GM21447 (cell line): ENCODE data around the gene CXorf49.
"Not testable (repeated sequence)": the region's sequence is repeated elsewhere in the genome, so short reads cannot be mapped to it uniquely, and the experiment has no call there.

Experiments
- ATAC-seq: cut with Tn5 transposase; IDR thresholded peaks from one replicate; pipeline ENCODE4 v1.9.1; 2021; ENCODE audit not compliant: unreplicated experiment

Gene CXorf49

DNA sequence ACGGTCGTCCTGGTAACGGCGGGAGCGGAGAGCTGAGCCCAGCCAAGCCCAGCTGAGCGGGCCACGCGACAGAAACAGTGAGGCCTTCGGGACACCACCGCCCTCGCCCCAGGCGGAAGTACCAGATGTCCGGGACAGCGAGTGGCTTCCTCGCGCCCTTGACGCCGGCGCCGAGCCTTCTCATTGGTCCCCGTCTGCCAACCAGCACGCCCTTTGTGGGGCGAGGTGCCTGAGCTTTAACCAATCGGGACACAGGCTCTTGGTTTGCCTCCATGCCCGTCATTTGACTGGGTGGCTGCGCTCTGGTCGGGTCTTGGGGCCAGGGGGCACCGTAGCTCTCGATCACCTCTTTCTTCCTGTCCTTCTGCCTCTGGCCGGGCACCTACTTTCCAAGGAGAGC, at the start of gene CXorf49:
Gene CXorf49 (minus strand): TSS at position 101 of the 400 bp plus-strand sequence. CDS start 134 bp downstream, outside the sequence.
- not testable (repeated sequence) for ATAC-seq

GRCh38 chrX:71767134-71767533, 49.0 kb upstream of the CXorf49 start:
- not testable (repeated sequence) for ATAC-seq

GRCh38 chrX:71765613-71766012, 47.5 kb upstream of the CXorf49 start:
- ATAC-seq = not testable (repeated sequence)

- ATAC-seq = not testable (repeated sequence)
Measured at GRCh38 chrX:71764832-71765231, 46.7 kb upstream of the CXorf49 start.

DNA sequence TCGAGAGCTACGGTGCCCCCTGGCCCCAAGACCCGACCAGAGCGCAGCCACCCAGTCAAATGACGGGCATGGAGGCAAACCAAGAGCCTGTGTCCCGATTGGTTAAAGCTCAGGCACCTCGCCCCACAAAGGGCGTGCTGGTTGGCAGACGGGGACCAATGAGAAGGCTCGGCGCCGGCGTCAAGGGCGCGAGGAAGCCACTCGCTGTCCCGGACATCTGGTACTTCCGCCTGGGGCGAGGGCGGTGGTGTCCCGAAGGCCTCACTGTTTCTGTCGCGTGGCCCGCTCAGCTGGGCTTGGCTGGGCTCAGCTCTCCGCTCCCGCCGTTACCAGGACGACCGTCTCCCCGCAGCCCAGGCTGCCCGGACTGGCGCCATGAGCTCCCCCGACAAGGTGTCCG, 45.0 kb upstream of the CXorf49 start, which contains the start of gene CXorf49B:
Gene CXorf49B (plus strand): TSS at position 301 of the 400 bp plus-strand sequence. CDS start 75 bp downstream, at position 376.
- ATAC-seq = not testable (repeated sequence)

DNA sequence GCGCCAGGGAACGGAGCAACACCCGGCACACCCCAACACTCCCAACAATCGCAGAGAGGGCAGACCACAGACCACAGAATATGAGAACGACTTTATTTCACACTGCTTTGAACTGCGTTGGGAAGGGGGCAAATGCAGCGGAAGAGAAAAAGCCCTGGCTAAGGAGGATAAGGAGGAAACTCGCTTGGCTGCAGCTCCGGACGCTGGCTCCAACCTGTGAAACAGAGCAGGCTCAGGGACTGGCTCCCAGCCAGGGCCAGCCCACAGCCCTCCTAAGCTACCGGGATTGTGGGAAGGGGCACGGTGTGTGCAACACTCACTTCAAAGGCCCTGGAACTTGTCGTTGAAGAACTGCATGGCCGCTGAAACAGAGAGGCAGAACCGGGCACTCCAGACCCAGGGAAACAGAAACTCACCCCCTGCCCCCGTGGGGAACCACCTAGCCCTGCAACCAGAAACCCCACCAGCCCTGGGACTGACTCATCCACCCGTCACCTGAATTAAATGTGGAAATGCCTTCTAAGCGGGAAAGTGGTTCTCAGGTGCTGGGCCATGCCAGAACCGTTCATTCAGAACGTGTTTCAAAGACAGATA, 42.7 kb upstream of the CXorf49 start:
- not testable (repeated sequence) for ATAC-seq

DNA sequence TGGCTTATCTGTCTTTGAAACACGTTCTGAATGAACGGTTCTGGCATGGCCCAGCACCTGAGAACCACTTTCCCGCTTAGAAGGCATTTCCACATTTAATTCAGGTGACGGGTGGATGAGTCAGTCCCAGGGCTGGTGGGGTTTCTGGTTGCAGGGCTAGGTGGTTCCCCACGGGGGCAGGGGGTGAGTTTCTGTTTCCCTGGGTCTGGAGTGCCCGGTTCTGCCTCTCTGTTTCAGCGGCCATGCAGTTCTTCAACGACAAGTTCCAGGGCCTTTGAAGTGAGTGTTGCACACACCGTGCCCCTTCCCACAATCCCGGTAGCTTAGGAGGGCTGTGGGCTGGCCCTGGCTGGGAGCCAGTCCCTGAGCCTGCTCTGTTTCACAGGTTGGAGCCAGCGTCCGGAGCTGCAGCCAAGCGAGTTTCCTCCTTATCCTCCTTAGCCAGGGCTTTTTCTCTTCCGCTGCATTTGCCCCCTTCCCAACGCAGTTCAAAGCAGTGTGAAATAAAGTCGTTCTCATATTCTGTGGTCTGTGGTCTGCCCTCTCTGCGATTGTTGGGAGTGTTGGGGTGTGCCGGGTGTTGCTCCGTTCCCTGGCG, 2.3 kb upstream of the CXorf49 start:
- not testable (repeated sequence) for ATAC-seq

DNA sequence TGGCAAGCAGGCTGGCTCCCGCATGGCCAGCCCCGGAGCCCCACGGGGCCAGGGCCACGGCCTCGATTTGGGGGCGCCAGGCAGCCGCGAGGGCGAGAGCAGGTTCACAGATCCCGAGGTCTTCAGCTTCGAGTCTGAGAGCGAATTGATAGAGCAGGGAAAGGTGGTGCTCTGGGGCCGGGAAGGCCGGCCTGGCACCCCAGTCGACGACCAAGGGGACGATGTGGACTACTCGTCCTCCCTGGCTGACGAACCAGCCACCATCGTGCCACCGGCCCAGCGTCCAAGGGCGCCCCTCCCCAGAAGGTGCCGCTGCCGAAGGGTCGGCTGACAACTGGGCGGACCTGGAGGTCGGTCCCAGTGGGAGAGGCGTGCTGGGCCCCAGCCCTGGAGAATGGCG, 1.1 kb upstream of the CXorf49 start:
- not testable (repeated sequence) for ATAC-seq

- ATAC-seq = not testable (repeated sequence)
Measured at GRCh38 chrX:71716323-71716722, 1.8 kb downstream of the CXorf49 start.

DNA sequence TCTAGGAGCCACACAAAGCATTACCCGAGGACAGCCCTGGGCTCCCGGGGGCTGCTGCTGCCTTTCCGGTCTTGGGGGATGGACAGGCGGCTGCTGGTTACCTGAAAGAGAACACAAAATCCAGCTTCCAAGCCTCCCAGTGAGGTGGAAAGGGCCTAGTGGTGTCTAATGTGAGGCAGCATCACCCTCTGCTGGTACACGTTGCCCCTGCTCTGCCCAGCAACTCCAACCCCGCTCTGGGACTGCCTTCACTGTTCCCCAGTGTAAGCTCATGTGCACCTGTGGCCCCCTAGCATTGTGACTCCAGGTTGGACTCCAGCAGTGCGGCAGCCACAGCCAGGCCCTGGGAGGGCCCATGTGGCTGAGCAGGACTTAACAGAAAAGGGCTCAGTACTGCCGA, 2.5 kb downstream of the CXorf49 start:
- ATAC-seq = not testable (repeated sequence)

DNA sequence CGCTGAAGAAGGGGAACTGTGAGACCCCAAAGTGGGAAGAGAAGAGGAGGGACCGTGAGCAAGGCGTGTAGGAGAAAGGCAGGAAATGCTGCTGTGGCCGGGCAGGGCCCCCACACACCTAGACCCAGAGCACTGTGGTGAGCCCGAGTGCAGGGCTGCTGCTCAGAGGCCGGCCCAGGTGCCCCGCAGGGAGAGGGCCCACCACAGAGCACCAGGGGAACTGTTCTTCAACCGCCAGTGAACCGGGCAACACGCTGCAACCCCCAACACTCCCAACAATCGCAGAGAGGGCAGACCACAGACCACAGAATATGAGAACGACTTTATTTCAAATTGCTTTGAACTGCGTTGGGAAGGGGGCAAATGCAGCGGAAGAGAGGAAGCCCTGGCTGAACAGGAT, 4.0 kb downstream of the CXorf49 start:
- not testable (repeated sequence) for ATAC-seq

DNA sequence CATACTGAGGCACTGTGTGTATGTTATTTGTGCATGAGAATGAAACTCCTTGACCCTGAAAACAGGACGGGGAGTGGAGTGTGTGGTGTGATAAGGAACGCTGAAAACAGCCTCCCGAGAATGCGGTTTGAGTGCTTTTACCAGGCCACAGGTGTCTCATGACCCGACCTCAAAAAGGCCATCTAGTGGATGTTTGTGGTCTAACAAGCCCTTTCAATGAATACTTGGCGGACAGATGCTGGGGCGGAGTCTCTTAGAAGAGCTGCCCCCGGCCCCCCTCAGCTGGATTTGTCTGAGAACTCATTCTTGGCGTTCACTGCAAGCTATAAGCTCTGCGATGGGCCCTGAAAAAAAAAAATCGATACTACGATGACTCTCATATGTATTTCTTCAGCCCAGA, 15.2 kb downstream of the CXorf49 start:
- peak; percentile 58 for ATAC-seq

- not testable (repeated sequence) for ATAC-seq
Measured at GRCh38 chrX:71699023-71699344, 19.1 kb downstream of the CXorf49 start.

- ATAC-seq = not testable (repeated sequence)
Measured at GRCh38 chrX:71698299-71699022, 19.6 kb downstream of the CXorf49 start.

GRCh38 chrX:71697466-71698298, 20.4 kb downstream of the CXorf49 start:
- peak; percentile 51 for ATAC-seq

GRCh38 chrX:71696641-71697465, 21.2 kb downstream of the CXorf49 start:
- peak; percentile 68 for ATAC-seq

- ATAC-seq = no peak
Measured at GRCh38 chrX:71679575-71680207, 38.4 kb downstream of the CXorf49 start.

DNA sequence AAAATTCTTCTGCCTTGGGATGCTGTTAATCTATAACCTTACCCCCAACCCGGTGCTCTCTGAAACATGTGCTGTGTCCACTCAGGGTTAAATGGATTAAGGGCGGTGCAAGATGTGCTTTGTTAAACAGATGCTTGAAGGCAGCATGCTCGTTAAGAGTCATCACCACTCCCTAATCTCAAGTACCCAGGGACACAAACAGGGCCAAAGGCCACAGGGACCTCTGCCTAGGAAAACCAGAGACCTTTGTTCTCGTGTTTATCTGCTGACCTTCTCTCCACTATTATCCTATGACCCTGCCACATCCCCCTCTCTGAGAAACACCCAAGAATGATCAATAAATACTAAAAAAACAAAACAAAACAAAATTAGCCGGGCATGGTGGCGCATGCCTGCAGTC, 40.9 kb downstream of the CXorf49 start:
- ATAC-seq = not testable (repeated sequence)

- not testable (repeated sequence) for ATAC-seq
Measured at GRCh38 chrX:71676068-71676795, 41.9 kb downstream of the CXorf49 start.
